Aorta (tissue), 5 donors: ENCODE data around the gene CLSTN3. TPM values are rescaled to one million over a fixed set of nuclear protein-coding genes. Genes with fewer than 3 reads are reported as not detected.

Experiments used
- ATAC-seq: fragments of 200-7000 bp; cut with Tn5 transposase; one replicate; pipeline ENCODE4 v1.9.1; 2022; ENCODE audit warnings: moderate library complexity; ENCODE audit not compliant: low FRiP score
- DNase-seq, 2 donors: peaks; one replicate each; pipeline ENCODE4 v3.0.0-alpha.2; 2020
- H3K27ac ChIP-seq, 2 donors: one replicate each; pipeline ENCODE4 v1.5.1; 2013; ENCODE audit warnings: low read length in 2 of 2, mild to moderate bottlenecking in 2 of 2, moderate library complexity in 2 of 2, control low read depth in 1 of 2, inconsistent platforms in 1 of 2, low read depth in 1 of 2
- H3K27me3 ChIP-seq, 2 donors: one replicate each; pipeline ENCODE4 v1.6.1; 2013; ENCODE audit warnings: control low read depth in 1 of 2, low read length in 1 of 2, mild to moderate bottlenecking in 1 of 2, moderate library complexity in 1 of 2; ENCODE audit not compliant: insufficient read depth in 2 of 2, control insufficient read depth in 1 of 2
- H3K36me3 ChIP-seq, 2 donors: one replicate each; pipeline ENCODE4 v1.6.1; 2013; ENCODE audit warnings: control low read depth in 1 of 2, low read length in 1 of 2, mild to moderate bottlenecking in 1 of 2; ENCODE audit not compliant: insufficient read depth in 2 of 2, control insufficient read depth in 1 of 2
- H3K4me1 ChIP-seq, 2 donors: one replicate each; pipeline ENCODE4 v1.6.1; 2013; ENCODE audit warnings: low read length in 2 of 2, control low read depth in 1 of 2, mild to moderate bottlenecking in 1 of 2, moderate library complexity in 1 of 2; ENCODE audit not compliant: insufficient read depth in 2 of 2, control insufficient read depth in 1 of 2
- H3K4me3 ChIP-seq, 2 donors: one replicate each; pipeline ENCODE4 v1.5.1; 2013; ENCODE audit warnings: low read length in 2 of 2, control low read depth in 1 of 2, mild to moderate bottlenecking in 1 of 2
- H3K9me3 ChIP-seq: one replicate; pipeline ENCODE4 v1.6.1; 2013; ENCODE audit warnings: mild to moderate bottlenecking, low read length; ENCODE audit not compliant: control insufficient read depth
- WGBS, 2 donors: extraction: QIAGEN DNeasy Blood & Tissue Kit; methylation state at CpG; one replicate each; pipeline ENCODE4 v1.1.7; 2013; 5-methylcytosine and 5-hydroxymethylcytosine counted together
- intact Hi-C, 2 donors: fragments of 100-400 bp; cut with DNase I; formaldehyde crosslinking; loops; one replicate each; pipeline versions ENCODE4 v1.14.2 to v1.15.0; 2022
- polyA plus RNA-seq, 2 donors: library from polyadenylated mRNA; stranded (reverse); fragments of 200-250 nt; gene quantifications; one replicate each; pipeline ENCODE4 v1.2.3, GENCODE V29; 2013
- total RNA-seq, 2 donors: library from RNA; stranded (reverse); fragmentation: NEBNext Ultra II Directional; extraction: Animal tissue kit (Norgen Biotek cat#: 25700); gene quantifications; one replicate each; pipeline ENCODE4 v1.2.1, GENCODE V29; 2021
- donor health status: healthy with polysubstance abuse.
- donor health status: Bipolar disorder and iron deficiency.
- donor health status: DM: no; HTN: no; CAD: no.
- donor health status: DM: no; HTN: no; CAD: no.
- donor health status: DM: yes; HTN: yes; CAD: no.

Gene CLSTN3
- total and polyA plus RNA-seq, 4 donors: 12.4 to 77.2 (median 24.8) TPM

- Histone ChIP-seq H3K36me3 (no peaks in the 10 kb centered on the region), H3K27ac (peak within 1 kb of the TSS; percentile 62 to 88), H3K27me3 (no peaks in the 10 kb centered on the region), H3K9me3 (no peaks in the 10 kb centered on the region), H3K4me1 (no peaks in the 10 kb centered on the region), H3K4me3 (peak within 1 kb of the TSS; percentile 90 to 92)
- 0 to 1% methylated on average over 36 to 68 of the region's 68 CpGs for WGBS, 2 donors
- ATAC-seq: peak; percentile 97
- peak; percentile 94 to 95 for DNase-seq
- intact Hi-C loops: no loop called here
Measured at GRCh38 chr12:7189398-7190267, 59.5 kb downstream of the CLSTN3 start, which contains the start of gene PEX5. Gene PEX5 (plus strand): TSS chr12:7189686. CDS start chr12:7190378, 692 bp downstream.

GRCh38 chr12:7190268-7191055 lies 60.3 kb downstream of the CLSTN3 start:
- peak; percentile 34 for ATAC-seq

GRCh38 chr12:7193674-7194073 lies 63.5 kb downstream of the CLSTN3 start:
- Histone ChIP-seq H3K4me1 (no peaks in the 10 kb centered on the region), H3K9me3 (no peaks in the 10 kb centered on the region), H3K27ac (no peak overlapping the region), H3K27me3 (no peaks in the 10 kb centered on the region), H3K4me3 (no peak overlapping the region), H3K36me3 (no peaks in the 10 kb centered on the region)
- no peak for ATAC-seq
- intact Hi-C loops: no loop called here
- 78 to 84% methylated on average over 2 of the region's 2 CpGs for WGBS, 2 donors
- no peak for DNase-seq

More at GRCh38 chr12:7190268-7191055, 60.3 kb downstream of the CLSTN3 start:
- DNase-seq: peak; percentile 66 to 80
- Histone ChIP-seq H3K27ac (peak overlapping the region; percentile 22 to 32), H3K27me3 (no peaks in the 10 kb centered on the region), H3K36me3 (no peaks in the 10 kb centered on the region), H3K4me3 (peak overlapping the region; percentile 90 to 92), H3K9me3 (no peaks in the 10 kb centered on the region), H3K4me1 (no peaks in the 10 kb centered on the region)
- intact Hi-C loops: no loop called here
- 16 to 20% methylated on average over 17 of the region's 17 CpGs for WGBS, 2 donors

GRCh38 chr12:7197841-7198240 lies 67.7 kb downstream of the CLSTN3 start:
- intact Hi-C loops: no loop called here
- Histone ChIP-seq H3K9me3 (no peaks in the 10 kb centered on the region), H3K36me3 (peaks cover 3 to 4% of the 10 kb centered on the region in 2 donors), H3K4me1 (no peaks in the 10 kb centered on the region), H3K27ac (no peak overlapping the region), H3K27me3 (no peaks in the 10 kb centered on the region), H3K4me3 (no peak overlapping the region)
- WGBS, 2 donors: 63 to 66% methylated on average over 2 of the region's 2 CpGs
- ATAC-seq (no peak), DNase-seq (no peak)

GRCh38 chr12:7203109-7203508 lies 72.9 kb downstream of the CLSTN3 start:
- Histone ChIP-seq H3K9me3 (no peaks in the 10 kb centered on the region), H3K27me3 (no peaks in the 10 kb centered on the region), H3K27ac (no peak overlapping the region), H3K4me3 (no peak overlapping the region), H3K36me3 (peaks cover 5 to 8% of the 10 kb centered on the region in 2 donors), H3K4me1 (no peaks in the 10 kb centered on the region)
- ATAC-seq: no peak
- no peak for DNase-seq
- intact Hi-C loops: no loop called here
- WGBS, 2 donors: 92 to 95% methylated on average over 4 of the region's 4 CpGs

- DNase-seq (no peak), ATAC-seq (no peak)
- Histone ChIP-seq H3K27ac (no peak overlapping the region), H3K9me3 (no peaks in the 10 kb centered on the region), H3K36me3 (peaks cover 10 to 17% of the 10 kb centered on the region in 2 donors), H3K4me3 (no peak overlapping the region), H3K27me3 (no peaks in the 10 kb centered on the region), H3K4me1 (no peaks in the 10 kb centered on the region)
- intact Hi-C loops: no loop called here
Measured at GRCh38 chr12:7205091-7205490, 74.9 kb downstream of the CLSTN3 start.

- Histone ChIP-seq H3K36me3 (peaks cover 11 to 22% of the 10 kb centered on the region in 2 donors), H3K27me3 (no peaks in the 10 kb centered on the region), H3K27ac (no peak overlapping the region), H3K9me3 (no peaks in the 10 kb centered on the region), H3K4me3 (no peak overlapping the region), H3K4me1 (no peaks in the 10 kb centered on the region)
- DNase-seq: no peak
- intact Hi-C loops: no loop called here
- WGBS, 2 donors: 93 to 94% methylated on average over 3 of the region's 3 CpGs
- ATAC-seq: no peak
Measured at GRCh38 chr12:7206691-7207090, 76.5 kb downstream of the CLSTN3 start.

GRCh38 chr12:7207866-7208625 lies 77.9 kb downstream of the CLSTN3 start:
- 93 to 95% methylated on average over 10 of the region's 10 CpGs for WGBS, 2 donors
- no peaks in the 10 kb centered on the region for H3K27me3 ChIP-seq
- H3K4me1 ChIP-seq: no peaks in the 10 kb centered on the region
- DNase-seq (no peak), ATAC-seq (no peak)
- peaks cover 8 to 19% of the 10 kb centered on the region in 2 donors for H3K36me3 ChIP-seq
- H3K4me3 ChIP-seq: no peak overlapping the region
- intact Hi-C loops: no loop called here
- peaks cover 1% of the 10 kb centered on the region for H3K9me3 ChIP-seq
- H3K27ac ChIP-seq: no peak overlapping the region
